ENCODE results near the gene ANKK1. TPM values are rescaled to one million over a fixed set of nuclear protein-coding genes. Genes with fewer than 3 reads are reported as not detected.

The ANKK1 gene
- total RNA-seq, 3 donors from 2014 or later (not counting 1 experiment from before 2014, with no cell fraction given) = 0.40 to 0.93 (median 0.73) TPM

DNA sequence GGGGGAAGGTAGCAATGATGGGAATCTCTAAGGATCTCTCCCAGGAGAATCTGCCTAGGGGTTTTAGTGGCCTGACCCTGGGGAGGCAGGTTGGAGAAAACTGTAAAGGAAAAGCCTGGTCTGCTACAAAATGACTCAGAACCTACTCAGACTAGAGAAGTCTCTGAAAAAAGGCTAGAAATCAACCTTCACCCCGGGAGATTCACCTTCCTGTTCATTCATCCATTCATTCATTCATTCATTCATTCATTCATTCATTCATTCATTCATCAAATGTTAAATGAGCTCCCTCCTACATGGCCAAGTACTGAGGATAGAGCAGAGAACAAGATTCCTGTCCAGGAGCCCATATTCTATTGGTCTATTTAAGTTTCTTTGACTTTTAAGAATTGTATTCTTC, 8.9 kb upstream of the ANKK1 start:
- Histone ChIP-seq H3K27ac (ENCODE audit: low read length) (no peak overlapping the region), H3K27me3 (ENCODE audit: control insufficient read depth, insufficient read depth, low read length) (no peaks in the 10 kb centered on the region), H3K4me1 (ENCODE audit: control insufficient read depth, insufficient read depth, low read length) (no peaks in the 10 kb centered on the region), H3K36me3 (ENCODE audit: control insufficient read depth, insufficient read depth, low read length) (no peaks in the 10 kb centered on the region), H3K4me3 (ENCODE audit: low read length) (no peak overlapping the region), H3K9me3 (ENCODE audit: control insufficient read depth, insufficient read depth, low read length) (no peaks in the 10 kb centered on the region)
- Mint-ChIP-seq H3K4me1 (no peaks in the 10 kb centered on the region), H3K9me3 (no peaks in the 10 kb centered on the region), H3K36me3 (no peaks in the 10 kb centered on the region), H3K4me3 (no peak overlapping the region), H3K27me3 (ENCODE audit: low read depth in 2 of 2) (peaks cover 0 to 8% of the 10 kb centered on the region in 2 donors), H3K27ac (no peak overlapping the region)
- ATAC-seq = no peak
- whole genome bisulfite sequencing (ENCODE audit: insufficient coverage) = 71% methylated on average over 1 of the region's 1 CpG
- TF ChIP-seq, protein P1, sequence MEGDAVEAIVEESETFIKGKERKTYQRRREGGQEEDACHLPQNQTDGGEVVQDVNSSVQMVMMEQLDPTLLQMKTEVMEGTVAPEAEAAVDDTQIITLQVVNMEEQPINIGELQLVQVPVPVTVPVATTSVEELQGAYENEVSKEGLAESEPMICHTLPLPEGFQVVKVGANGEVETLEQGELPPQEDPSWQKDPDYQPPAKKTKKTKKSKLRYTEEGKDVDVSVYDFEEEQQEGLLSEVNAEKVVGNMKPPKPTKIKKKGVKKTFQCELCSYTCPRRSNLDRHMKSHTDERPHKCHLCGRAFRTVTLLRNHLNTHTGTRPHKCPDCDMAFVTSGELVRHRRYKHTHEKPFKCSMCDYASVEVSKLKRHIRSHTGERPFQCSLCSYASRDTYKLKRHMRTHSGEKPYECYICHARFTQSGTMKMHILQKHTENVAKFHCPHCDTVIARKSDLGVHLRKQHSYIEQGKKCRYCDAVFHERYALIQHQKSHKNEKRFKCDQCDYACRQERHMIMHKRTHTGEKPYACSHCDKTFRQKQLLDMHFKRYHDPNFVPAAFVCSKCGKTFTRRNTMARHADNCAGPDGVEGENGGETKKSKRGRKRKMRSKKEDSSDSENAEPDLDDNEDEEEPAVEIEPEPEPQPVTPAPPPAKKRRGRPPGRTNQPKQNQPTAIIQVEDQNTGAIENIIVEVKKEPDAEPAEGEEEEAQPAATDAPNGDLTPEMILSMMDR (IDR thresholded peaks at IDR 0.05) = no peak
- DNase-seq = no peak
- intact Hi-C loops (cut with micrococcal nuclease) = loop anchor here (10.0 kb wide), 1 partner anchor 1756 kb away; no protein-coding TSS in a partner anchor

DNA sequence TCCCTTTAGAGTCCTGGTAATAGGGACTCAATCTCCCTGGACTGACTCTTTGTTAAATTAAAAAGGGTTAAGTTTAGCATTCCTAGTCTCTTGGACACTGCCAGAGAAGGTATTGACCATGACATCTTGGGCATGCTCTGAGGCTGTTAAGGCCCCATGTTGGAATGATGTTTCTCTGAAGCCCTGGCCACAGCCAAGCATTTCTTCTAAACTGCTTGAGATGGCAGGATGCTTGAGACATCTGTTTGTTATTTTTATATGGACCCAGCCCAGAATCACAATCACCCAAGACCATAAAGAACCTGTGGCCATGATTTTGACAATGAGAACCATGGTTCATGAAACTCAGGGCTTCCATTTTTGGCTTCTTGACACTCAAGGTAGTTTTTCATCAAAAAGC, 5.5 kb upstream of the ANKK1 start:
- Mint-ChIP-seq H3K4me1 (no peaks in the 10 kb centered on the region), H3K36me3 (no peaks in the 10 kb centered on the region), H3K27ac (no peak overlapping the region), H3K4me3 (no peak overlapping the region), H3K27me3 (ENCODE audit: low read depth in 2 of 2) (peaks cover 0 to 8% of the 10 kb centered on the region in 2 donors), H3K9me3 (no peaks in the 10 kb centered on the region)
- Histone ChIP-seq H3K4me3 (ENCODE audit: low read length) (no peak overlapping the region), H3K27me3 (ENCODE audit: control insufficient read depth, insufficient read depth, low read length) (peaks cover 5% of the 10 kb centered on the region), H3K27ac (ENCODE audit: low read length) (no peak overlapping the region), H3K9me3 (ENCODE audit: control insufficient read depth, insufficient read depth, low read length) (no peaks in the 10 kb centered on the region), H3K36me3 (ENCODE audit: control insufficient read depth, insufficient read depth, low read length) (no peaks in the 10 kb centered on the region), H3K4me1 (ENCODE audit: control insufficient read depth, insufficient read depth, low read length) (no peaks in the 10 kb centered on the region)
- intact Hi-C loops (cut with micrococcal nuclease) = no loop called here
- no peak for ATAC-seq
- TF ChIP-seq, protein P1 (IDR thresholded peaks at IDR 0.05) = no peak
- DNase-seq = no peak

DNA sequence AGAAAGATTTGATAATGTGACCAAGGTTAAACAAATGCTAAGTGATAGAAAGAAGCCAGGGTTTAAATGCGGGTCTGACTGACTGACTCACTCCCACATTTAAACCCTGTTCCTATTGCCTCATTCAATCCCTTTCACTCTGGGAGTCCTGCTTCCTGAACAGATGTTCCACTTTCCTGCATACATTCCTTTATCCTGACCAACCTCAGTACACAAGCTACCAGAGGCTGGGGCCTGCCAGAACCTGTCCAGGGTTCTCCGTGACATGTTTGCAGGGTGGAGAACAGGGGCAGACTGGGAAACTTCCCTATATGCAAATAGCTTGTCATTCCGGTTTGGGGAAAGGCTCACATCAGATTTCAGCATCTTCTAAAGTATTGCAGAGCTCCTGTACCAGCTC, 3.0 kb upstream of the ANKK1 start:
- Mint-ChIP-seq H3K9me3 (no peaks in the 10 kb centered on the region), H3K27me3 (ENCODE audit: low read depth in 2 of 2) (no peaks in the 10 kb centered on the region), H3K4me3 (no peak overlapping the region), H3K27ac (no peak overlapping the region), H3K36me3 (no peaks in the 10 kb centered on the region), H3K4me1 (no peaks in the 10 kb centered on the region)
- peaks cover 10% of the 10 kb centered on the region for H3K27me3 ChIP-seq (ENCODE audit: control insufficient read depth, insufficient read depth, low read length)
- WGBS (ENCODE audit: insufficient coverage) = 83% methylated on average over 3 of the region's 3 CpGs
- TF ChIP-seq, protein P1 (IDR thresholded peaks at IDR 0.05) = no peak
- no peak overlapping the region for H3K4me3 ChIP-seq (ENCODE audit: low read length)
- DNase-seq = no peak
- no peak for ATAC-seq
- no peaks in the 10 kb centered on the region for H3K4me1 ChIP-seq (ENCODE audit: control insufficient read depth, insufficient read depth, low read length)
- no peaks in the 10 kb centered on the region for H3K36me3 ChIP-seq (ENCODE audit: control insufficient read depth, insufficient read depth, low read length)
- intact Hi-C loops (cut with micrococcal nuclease) = no loop called here
- H3K27ac ChIP-seq (ENCODE audit: low read length) = no peak overlapping the region
- H3K9me3 ChIP-seq (ENCODE audit: control insufficient read depth, insufficient read depth, low read length) = no peaks in the 10 kb centered on the region

DNA sequence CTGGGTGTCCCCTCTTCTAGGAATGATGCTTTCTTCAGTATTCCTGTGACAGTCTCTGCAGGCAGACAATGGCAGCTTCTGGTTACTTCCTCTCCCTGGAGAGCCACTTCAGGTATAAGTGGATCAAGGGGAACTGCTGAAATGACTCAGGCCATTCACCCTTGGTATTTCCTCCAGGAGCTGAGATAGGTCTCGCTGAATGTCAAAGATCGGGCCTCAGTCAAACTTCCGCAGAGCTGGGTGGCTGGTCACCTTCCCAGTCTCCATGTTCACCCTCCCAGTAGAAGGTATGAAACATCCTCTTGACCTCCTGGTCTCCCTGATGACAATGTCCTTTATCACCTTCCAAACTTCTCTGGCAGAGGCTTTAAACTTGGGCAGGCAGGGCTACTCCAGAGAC, 1.8 kb upstream of the ANKK1 start:
- H3K9me3 Mint-ChIP-seq = no peaks in the 10 kb centered on the region
- intact Hi-C loops (cut with micrococcal nuclease) = no loop called here
- no peak overlapping the region for H3K4me3 ChIP-seq (ENCODE audit: low read length)
- no peaks in the 10 kb centered on the region for H3K27me3 Mint-ChIP-seq (ENCODE audit: low read depth in 2 of 2)
- TF ChIP-seq, protein P1 (IDR thresholded peaks at IDR 0.05) = no peak
- H3K4me3 Mint-ChIP-seq = no peak overlapping the region
- H3K27ac Mint-ChIP-seq = no peak overlapping the region
- WGBS (ENCODE audit: insufficient coverage) = 95% methylated on average over 3 of the region's 3 CpGs
- no peak overlapping the region for H3K27ac ChIP-seq (ENCODE audit: low read length)
- H3K9me3 ChIP-seq (ENCODE audit: control insufficient read depth, insufficient read depth, low read length) = no peaks in the 10 kb centered on the region
- H3K27me3 ChIP-seq (ENCODE audit: control insufficient read depth, insufficient read depth, low read length) = peaks cover 10% of the 10 kb centered on the region
- no peaks in the 10 kb centered on the region for H3K4me1 ChIP-seq (ENCODE audit: control insufficient read depth, insufficient read depth, low read length)
- ATAC-seq (no peak), DNase-seq (no peak)
- no peaks in the 10 kb centered on the region for H3K36me3 ChIP-seq (ENCODE audit: control insufficient read depth, insufficient read depth, low read length)
- no peaks in the 10 kb centered on the region for H3K36me3 Mint-ChIP-seq
- H3K4me1 Mint-ChIP-seq = no peaks in the 10 kb centered on the region
